DMS79 treated with DMSO at 0.1 percent for 48 hours (cell line): ENCODE data around the gene STK25.
"Not testable (repeated sequence)": the region's sequence is repeated elsewhere in the genome, so short reads cannot be mapped to it uniquely, and the experiment has no call there.

ENCODE experiments used
- DNase-seq: peaks from one replicate; lab custom pipeline; 2025; lab: John Stamatoyannopoulos, UW

Gene STK25

GRCh38 chr2:241507430-241508239, 749 bp downstream of the STK25 start:
- DNase-seq: peak; percentile 10

DNA sequence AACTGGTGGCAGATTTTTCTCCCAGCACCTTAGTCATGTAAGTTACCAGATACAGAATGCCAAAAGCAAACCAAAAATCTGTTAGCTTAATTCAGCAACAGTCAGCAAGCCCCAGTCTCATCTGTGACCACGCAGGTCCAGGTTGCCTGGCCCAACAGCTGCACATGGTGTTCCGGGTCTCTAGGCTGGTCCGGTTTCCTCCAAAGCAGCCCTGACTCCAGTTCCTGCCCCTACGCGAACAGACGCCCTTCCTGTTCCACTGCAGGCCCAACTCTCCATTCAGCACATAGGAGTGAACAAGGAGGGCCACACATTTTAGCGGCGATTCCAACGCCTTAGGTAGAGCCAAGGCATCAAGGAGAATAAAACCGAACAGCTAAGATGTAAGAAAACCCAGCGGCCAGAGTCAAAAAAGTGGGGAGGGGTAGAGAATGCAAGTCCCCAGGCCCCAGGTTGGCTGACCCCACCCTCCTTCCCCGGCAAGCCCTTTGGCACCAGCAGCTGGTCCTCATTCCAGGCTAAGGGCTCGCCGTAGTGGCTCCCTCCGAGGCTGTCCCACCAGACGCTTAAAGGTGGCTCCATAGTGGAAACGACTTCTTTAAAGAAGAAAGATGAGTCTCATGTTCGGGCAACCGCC, 1.5 kb downstream of the STK25 start:
- no peak for DNase-seq

GRCh38 chr2:241506317-241506716, 2.1 kb downstream of the STK25 start:
- not testable (repeated sequence) for DNase-seq

- DNase-seq: no peak
Measured at GRCh38 chr2:241505781-241506201, 2.6 kb downstream of the STK25 start.

GRCh38 chr2:241505086-241505780, 3.2 kb downstream of the STK25 start:
- DNase-seq: no peak

- DNase-seq: no peak
Measured at GRCh38 chr2:241503776-241504392, 4.5 kb downstream of the STK25 start.

- no peak for DNase-seq
Measured at GRCh38 chr2:241502281-241502680, 6.1 kb downstream of the STK25 start.

DNA sequence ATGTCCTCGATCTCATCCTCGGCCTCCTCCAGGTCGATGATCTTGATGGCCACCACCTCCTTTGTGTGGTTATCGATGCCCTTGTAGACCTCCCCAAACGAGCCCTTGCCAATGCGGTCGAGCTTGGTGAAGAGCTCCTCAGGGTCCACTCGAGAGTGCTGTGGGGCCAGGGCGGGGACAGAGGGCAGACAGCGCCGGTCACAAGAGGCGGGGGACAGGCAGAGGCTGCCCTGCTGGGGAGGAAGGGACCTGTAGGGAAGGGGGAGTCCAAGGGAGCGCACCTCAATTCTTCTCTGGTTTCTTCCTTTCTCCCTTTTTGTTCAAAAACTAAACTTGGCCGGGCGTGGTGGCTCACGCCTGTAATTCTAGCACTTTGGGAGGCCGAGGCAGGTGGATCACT, 6.8 kb downstream of the STK25 start:
- DNase-seq: no peak

- no peak for DNase-seq
Measured at GRCh38 chr2:241501099-241501541, 7.3 kb downstream of the STK25 start.

GRCh38 chr2:241500431-241500975, 7.9 kb downstream of the STK25 start:
- DNase-seq: no peak

DNA sequence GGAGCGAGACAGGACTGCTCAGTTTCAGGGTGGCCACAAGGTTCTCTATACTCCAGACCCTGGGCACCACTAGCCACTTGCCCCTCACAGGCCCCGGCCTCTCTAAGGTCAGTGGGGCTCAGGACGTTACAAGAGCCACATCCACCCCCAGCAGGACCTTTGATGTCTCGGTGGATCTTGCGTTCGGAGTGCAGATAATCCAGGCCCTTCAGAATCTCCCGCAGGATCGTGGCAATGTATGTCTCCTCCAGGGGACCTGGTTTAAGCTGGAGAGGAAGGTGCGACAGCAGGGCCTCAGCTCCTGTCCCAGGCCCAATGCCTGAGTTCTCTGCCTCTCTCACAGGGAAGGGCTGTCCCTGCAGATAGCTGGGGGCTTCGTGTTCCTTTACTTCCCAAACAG, 8.4 kb downstream of the STK25 start:
- no peak for DNase-seq

DNA sequence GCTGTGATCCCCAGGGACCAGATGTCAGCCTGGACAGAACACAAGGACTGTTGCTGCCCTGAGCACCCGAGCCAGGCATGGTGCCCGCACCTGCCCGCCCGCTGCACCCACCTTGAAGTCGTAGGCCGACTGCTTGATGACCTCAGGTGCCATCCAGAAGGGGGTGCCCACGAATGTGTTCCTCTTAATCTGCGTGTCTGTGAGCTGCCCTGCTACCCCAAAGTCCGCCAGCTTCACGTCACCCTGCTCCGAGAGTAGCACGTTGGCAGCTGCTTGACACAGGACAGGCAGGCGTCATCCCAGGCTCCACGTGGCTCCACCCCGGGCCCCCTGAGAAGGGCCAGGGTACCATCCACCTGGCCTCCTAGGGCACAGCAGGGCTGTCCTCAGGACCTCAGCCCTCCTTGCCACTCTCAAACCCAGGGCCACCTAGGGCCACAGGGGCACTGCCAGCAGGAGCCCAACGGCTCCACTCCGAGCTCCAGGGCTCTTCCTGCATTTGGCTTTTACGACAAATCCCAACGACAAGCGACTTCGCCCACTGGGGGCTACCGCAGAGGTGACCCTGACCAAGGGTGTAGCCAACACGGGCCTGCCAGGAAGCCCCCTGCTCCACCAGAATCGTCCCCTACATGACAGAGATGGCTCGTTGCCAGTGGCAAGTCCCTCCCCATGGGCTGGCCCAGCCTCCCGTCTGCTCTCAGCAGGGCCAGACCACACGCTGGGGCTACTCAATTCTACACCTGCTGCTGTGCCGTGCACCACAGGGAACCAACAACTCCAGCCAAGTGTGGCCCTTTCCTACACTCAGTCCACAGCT, 9.0 kb downstream of the STK25 start:
- peak; percentile 29 for DNase-seq

GRCh38 chr2:241498115-241499070, 10.0 kb downstream of the STK25 start:
- DNase-seq: no peak

- no peak for DNase-seq
Measured at GRCh38 chr2:241496904-241497877, 11.2 kb downstream of the STK25 start.

DNA sequence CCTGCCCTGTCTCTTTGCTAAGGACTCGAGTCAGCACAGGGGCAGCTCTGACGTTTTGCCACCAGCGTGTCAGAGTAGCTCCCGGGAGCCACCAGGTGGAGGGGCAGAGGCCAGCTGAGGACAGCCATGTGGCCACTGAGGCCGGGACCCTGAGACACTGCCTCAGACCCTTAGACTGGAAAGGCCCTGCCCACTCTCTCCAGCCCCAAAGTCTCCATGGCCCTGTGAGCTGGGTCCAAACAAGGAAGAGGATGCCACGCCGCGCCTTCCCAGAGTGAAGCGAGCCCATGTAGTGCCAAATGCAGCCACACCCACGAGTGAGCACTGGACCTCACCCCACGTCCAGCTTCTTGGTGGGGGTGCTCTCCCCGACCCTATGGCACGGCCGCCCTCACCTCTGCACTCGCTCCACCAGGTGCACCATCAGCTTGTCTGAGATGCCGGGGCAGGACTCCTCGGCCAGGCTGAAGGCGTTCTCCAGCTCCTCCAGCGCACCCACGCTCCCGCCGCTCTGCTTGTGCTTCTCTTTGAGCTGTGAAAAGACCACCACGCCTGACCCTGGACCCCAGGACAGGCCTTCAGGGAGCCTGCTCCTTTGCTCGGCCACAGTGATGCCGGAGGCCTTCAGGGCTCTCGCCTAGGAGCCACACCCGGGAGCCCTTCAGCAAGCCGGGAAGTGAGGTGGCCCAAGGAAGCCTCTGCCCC, 12.2 kb downstream of the STK25 start:
- DNase-seq: no peak

DNA sequence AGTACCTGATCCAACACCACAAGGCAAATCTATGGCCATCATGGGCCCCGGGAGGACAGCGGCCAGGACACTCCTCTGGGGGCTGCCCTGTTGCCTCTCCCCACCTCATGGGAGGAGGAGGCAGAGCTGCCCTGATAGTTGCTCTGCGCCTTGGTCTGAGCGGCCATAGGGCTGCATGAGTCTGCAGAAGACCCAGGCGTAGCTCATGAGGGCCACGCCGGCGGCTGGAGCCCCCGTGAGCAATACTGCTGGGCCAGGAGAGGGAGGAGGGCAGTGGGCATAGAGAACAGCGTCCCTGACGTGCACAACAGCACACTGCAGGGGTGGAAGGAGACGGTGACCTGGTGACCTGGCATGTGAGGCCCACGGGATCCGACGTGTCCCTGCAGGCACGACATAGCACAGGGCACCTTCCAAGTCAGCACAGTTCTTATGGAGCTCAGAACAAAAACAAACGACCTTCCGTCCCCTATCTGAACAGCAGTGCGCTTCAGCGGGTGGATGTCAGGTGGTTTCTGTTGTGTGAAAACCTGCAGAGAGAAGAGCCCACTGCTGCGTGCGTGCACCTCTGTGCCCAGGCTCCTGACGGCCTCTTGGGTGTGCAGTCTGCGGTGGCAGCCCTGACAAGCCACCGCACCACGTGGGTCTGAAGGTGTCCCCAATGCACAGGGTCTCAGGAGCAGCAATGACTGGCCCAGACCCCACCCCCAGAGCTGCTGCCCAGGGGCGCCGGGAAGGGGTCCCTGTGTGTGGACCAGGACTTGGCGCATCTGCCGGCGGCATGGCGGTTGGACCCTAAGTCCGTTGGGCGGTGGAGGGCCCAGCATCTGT, 13.0 kb downstream of the STK25 start:
- DNase-seq: no peak

DNA sequence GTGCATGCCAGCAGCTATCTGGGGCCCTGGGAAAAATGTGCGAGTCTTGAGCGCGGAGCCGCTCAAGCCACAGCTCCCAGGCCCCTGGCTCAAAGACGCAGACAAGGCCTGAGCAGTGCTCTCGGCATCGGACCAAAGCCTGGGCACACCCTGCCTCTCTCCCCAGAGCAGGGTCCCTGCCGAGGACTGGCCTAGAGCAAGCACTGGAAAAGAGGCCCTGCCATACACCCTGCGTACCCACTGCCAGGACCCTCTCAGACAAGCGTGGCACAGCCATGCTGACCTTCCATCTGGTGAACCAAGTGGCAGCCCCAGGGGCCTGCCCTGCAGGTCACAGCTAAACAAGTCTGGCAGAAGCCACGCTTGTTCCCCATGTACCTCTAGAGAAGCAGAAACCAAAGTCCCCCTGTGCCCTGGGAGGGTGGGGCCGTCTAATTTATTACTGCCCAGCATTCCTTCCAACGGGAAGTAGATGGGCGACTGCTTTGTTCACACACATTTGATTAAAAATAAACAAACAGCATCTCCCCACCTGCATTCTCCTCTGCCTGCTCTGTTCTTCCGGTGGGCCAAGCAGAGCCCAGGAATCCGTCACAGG, 14.0 kb downstream of the STK25 start:
- no peak for DNase-seq
